NCI-H2171 treated with DMSO at 0.1 percent for 48 hours (cell line): ENCODE results near the gene ZDHHC3.

Experiments used
- DNase-seq: peaks from one replicate; lab custom pipeline; 2025; lab: John Stamatoyannopoulos, UW

ZDHHC3 gene, protein sequence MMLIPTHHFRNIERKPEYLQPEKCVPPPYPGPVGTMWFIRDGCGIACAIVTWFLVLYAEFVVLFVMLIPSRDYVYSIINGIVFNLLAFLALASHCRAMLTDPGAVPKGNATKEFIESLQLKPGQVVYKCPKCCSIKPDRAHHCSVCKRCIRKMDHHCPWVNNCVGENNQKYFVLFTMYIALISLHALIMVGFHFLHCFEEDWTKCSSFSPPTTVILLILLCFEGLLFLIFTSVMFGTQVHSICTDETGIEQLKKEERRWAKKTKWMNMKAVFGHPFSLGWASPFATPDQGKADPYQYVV

DNA sequence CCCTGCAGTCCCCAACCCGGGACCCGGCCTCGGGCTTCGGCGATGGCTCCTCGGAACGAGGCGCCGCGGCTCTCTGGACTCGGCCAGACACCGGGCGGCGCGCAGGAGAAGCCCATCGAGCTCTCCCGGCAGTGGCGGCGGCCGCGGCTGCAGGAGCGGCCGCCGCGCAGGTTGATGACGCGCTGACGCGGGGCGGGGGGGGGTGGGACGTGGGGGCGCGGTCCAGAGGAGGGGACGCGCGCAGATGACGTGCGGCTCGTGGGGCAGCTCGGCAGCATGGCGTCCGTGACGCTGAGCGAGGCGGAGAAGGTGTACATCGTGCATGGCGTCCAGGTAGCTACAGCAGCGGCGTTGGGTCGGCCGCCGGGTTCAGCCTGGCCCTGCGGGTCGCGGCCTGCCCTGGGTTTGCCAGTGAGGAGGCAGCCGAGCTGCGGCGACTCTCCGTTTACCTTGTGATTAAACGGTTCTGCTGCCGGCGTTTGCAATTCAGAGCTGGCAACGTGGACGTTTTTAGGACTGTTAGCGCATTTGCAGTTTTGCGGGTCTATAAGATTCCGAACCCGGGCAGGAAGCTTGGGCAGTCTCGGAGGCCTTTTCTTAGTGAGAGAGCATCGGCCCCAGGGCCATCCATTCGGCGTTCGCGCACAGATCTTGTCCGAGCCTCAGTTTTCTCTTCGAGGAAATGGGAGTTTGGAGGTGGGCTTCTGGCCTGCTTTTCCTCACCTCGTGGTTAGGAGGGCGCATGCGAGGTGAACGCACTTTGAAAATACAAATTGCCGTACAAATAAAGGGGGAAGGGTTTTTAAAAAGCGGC is at the start of gene ZDHHC3, which contains the start of gene EXOSC7:
ZDHHC3 (minus strand) TSS at position 173 of the 814 bp plus-strand sequence. CDS start 16,738 bp downstream, outside the sequence.
EXOSC7 (plus strand) TSS at position 243 of the 814 bp plus-strand sequence; CDS start at position 277, 34 bp downstream.
- peak; percentile 60 for DNase-seq

DNA sequence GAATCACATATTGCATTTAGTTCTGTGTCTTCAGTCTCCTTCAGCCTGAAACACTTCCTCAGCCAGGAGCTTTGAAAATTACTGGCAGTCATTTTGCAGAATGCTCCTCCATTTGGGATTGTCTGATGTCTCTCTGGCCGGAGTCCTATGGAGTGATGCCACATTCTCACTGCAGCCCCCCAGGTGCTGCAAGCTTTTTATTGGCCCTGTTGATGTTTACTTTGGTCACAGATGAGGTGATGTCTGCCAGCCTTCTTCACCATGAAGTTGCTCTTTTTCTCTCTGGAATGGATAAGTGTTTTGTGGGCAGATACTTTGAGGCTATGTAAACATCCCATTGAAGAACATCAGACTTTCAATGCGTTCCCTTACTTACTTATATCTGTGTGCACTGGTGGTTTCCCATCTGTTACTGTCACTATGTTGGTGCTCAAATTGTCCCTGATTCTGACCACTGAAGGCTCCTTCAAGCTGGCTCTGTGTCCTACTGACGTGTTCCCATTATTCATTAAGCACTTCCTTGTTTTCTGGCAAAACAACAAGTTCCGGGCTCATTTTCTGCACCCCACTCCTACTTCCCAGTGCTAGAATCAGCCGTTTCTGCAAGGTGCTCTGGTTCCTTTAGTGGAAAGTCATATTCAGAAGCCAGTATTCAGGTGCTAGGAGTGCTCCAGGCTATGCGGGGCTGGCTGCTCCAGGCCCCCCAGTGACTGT is 48.7 kb upstream of the ZDHHC3 start:
- DNase-seq = no peak

DNA sequence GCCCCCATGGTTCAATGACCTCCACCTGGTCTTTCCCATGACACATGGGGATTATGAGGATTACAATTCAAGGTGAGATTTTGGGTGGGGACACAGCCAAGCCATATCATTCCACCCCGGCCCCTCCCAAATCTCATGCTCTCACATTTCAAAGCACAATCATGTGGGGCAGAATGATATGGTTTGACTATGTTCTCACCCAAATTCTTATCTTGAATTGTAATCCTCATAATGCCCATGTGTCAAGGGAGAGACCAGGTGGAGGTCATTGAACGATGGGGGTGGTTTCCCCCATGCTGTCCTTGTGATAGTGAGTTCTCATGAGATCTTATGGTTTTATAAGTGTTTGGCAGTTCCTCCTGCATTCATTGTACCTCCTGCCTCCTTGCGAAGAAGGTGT is 47.7 kb upstream of the ZDHHC3 start:
- no peak for DNase-seq

DNA sequence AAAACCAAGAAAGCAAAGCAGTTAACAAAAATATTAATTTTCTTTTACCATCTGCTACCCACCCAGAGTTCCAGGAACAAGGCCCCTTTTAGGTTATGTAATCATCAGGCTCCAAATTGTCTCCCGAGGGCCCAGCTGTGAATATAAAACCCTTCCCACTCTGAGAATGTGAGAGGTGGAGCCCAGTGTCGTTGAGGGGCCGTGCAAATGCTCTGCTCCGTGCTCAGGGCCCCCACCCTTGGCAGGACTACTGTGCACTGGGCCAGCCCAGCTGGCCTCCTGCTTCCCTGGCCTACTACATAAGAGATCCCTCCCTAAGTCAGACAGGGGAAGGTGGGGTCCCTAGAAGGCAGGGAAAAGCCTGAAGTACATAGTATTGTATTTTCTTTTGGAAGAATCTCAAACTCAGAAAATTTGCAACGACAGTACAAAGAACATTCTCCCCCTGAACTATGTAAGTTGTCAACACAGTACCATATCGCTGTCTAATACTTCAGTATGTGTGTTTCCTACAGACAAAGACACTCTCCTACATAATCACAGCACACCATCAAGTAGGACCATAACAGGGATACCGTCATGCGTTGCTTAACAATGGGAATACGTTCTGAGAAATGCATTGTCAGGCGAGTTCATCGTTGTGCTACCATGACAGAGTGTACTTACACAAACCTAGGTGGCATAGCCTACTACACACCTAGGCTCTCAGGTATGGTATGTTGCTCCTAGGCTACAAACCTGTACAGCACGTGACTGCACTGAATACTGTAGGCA is 45.7 kb upstream of the ZDHHC3 start:
- no peak for DNase-seq

DNA sequence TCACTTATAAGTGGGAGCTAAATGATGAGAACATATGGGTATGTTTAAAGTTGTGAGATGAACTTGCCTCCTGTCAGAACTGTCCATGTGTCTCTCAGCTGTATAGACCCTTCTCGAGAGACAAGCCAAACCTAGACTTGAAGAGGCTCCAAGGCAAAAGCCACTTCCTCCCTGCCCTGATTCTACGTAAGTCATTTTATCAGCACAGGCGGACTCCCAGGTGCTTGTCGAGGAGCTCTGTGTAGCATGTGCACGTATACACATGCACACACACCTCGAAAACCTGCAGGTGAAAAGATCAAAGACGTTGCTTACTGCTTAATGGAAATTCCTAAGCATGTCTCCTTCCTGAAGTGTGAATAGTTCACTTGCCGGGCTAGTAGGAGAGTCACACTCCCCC is 44.6 kb upstream of the ZDHHC3 start:
- no peak for DNase-seq

DNA sequence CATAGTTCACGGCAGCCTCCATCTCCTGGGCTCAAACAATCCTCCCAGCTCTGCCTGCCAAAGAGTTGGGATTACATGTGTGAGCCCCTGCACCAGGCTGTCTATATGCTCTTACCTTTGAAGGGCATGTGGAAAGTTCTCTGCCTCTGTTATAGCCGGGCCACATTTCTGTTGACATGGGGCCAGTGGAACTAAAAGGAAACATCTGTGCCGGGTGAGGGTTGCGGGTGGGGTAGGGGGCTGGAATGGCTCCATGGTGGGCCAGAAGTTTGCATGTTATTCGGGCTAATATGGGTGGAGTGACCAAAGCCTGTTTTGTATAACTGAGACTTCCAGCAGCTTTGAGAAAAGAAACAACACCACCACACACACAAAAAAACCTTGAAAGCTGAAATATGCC is 41.8 kb upstream of the ZDHHC3 start:
- DNase-seq = no peak

DNA sequence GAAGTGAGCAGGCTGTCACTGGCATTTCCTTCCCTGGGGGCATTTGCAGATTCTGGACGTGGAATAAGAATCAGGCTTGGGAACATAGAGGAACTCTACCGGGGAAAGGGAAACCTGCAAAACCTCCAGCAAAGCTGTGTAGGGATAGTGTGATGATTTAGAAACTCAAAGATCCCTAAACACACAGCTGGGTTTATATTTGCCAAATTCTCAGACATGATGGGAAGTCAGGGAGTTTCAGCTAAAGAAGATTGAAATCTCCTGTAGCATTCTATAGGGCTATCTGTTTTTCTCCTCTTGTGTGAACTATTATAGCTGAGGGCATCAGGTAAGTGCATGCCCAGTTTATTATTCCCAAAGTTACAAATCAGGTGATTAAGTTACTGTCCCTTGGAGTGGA is 40.9 kb upstream of the ZDHHC3 start:
- DNase-seq = no peak

DNA sequence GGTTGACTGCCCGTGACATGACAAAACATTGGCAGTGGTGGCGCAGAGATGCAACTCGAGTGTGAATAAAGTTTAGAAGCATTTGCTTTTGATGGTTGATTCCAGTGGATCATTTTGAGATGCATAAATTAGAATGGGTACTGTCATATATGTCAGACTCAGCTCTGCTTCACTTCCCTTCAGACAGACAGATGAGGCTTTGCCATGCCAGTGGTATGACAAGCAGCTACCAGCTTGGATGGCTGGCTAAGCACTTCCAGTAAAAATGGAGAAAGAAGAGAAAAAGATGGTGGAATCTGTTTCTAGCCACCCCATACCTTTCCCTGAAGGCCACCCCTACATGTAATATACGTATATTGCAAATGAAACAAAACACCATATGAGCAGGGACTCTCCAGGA is 36.6 kb upstream of the ZDHHC3 start:
- DNase-seq = no peak

DNA sequence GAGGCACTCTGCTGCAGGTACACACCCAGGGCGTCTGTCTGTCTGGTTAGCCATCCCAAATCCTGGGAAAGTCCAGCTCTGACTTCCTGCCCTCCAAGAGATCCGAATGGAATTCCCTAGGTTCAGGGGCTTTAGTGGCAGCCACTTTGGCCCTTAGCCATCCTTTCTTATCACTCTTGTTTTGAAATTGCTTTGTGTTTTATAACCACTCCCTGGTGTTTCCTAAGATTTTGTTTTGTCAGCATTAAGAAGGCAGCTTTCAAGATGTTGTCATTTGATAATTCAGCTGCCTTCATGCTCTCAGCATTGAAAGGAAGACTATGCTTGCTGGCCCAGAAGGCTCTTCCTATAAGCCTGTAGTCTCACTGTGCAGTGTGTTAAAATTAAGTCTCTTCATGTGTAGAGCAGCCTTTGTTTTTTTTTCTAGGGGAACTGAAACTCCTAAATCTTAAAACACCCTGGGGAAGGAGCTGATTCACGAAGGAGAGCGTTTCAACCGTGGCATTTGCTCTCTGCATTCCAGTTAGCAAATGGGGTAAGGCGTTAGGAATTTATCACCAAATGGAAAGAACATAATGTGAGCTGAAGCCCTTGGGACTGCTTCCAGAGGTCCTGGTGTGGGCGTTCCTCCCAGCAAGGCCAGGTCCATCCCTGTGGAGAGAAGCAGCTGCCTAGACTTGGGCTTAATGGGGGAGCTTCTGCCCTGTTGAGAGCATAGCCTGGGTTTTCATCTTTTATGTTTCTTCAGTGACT is 36.0 kb upstream of the ZDHHC3 start:
- no peak for DNase-seq

DNA sequence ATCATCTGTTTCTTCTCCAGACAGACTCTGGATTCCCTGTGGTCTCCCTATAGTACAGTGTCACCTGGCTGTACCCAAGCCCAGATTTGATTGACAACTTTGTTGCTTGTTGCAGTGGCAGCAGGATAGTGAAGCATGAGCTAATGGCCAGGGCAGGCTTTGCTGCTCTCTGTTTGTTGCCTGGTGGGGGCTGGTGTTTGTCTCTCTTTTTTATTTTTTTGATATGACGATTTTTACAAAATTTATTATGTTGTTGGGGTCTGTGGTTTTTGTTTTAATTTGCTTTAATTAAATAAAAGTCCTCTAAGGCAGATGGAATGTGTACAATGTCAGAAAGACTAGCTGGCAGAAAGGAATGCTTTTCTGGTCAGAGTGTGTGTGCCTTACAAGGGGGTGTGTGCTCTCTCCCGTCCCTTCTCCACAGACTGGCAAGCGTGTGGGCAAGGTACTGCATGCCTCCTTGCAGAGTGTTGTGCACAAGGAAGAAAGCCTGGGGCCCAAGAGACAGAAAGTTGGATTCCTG is 34.9 kb upstream of the ZDHHC3 start:
- no peak for DNase-seq

DNA sequence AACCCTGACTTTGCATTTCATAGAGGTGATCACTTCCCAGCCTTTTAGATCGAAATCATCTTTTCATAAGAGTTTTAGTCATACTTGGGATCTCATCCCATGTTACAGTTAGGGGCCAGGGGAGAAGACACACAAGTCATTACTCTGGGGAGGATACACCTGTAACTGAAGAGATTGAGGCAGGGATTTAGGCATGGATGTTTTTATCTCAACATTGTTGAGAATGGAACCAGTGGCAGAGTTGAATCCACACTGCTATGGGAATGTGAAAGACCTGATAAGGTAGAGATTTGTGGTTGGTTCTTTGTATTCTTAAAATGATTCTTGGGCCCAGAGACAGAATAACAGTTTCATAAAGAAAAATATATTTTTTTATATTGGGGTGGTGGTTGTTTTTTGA is 33.9 kb upstream of the ZDHHC3 start:
- DNase-seq = no peak

DNA sequence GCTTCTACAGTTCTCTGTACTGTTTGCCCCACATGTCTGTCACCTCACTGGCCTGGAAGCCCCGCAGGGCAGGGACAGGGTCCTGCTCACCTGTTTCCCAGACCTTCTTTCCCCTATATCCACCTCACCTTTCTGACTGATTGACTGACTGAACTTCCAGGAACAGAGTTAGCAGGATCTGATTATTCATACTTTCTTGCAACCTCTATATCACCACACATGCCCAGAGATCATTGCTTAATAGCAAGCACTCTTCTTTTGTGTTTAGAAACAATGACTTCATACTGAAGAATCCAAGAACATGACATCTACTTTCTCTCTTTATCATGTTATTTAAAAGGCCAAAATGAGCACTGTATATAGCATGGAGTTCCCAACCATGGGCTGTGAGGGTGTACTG is 32.1 kb upstream of the ZDHHC3 start:
- no peak for DNase-seq

DNA sequence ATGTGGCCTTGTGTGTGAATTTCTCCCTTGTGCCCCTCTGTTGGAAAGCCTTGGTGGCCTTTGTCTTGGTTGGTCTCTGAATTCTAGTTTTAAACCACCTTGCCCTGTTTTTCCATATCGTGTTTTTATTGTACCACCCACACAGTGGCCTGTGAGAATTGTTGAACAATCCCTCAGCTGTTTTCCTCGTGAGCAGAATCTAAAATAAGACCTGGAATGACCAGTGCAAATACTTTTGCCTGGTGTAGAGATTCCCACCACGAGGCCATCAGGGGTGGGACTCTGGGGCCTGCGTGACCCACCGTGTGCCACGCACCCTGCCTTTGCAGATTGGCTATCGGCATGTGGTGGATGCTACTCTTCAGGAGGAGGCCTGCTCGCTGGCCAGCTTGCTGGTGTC is 31.1 kb upstream of the ZDHHC3 start:
- DNase-seq = no peak

DNA sequence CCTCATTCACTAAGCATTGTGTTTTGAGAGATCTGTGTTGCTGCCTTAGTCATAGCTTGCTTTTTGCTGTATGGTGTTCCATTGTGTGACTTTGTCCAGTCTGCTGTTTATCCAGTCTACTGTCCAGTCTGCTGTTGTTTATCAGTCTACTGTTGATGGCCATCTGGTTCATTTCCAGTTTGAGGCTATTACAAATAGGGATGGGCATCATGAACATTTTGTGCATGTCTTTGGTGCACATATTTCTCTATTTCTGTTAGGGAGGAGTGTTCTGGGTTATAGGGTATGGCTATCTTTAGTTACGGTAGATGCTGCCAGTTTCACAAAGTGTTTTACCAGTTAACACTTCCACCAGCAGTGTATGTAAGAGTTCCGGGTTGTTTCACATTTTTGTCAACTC is 27.9 kb upstream of the ZDHHC3 start:
- DNase-seq = no peak

DNA sequence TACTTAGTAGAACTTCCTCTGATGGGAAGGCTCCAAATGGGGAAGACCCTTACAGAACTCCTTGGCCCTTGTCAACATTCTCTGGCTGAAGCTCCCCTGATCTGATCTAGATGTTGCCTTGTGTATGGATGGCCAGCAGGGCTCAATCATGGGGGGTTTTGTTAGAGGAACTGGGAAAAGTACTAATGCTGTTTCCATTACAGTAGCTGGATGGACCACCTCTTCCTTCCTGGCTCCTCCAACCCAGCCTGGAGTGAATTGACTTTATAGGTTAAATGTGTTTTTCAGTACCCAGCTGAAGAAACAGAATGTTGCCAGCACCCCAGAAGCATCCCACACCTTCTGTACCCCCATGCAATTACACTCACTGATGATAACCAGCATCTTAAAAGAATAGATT is 27.4 kb upstream of the ZDHHC3 start:
- DNase-seq = no peak

DNA sequence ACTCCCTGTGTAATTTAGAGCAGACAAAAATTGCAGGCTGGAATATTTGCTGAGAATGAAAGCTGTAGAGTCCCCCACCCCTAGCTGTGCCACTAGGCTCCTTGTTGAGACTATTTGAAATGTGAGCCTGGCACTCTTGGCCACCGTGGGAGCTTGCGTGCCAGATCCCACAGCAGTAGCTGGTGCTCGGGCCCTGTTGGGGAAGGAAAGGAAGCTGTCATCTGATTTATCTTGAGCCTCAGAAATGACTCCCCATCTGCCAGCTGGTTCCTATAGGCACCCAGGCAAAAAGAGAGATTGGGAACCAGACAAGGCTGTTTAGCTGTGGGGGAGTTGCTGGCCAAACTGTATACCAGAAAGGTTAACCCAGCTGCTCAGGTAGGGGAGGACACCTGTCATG is 26.7 kb upstream of the ZDHHC3 start:
- peak; percentile 19 for DNase-seq

DNA sequence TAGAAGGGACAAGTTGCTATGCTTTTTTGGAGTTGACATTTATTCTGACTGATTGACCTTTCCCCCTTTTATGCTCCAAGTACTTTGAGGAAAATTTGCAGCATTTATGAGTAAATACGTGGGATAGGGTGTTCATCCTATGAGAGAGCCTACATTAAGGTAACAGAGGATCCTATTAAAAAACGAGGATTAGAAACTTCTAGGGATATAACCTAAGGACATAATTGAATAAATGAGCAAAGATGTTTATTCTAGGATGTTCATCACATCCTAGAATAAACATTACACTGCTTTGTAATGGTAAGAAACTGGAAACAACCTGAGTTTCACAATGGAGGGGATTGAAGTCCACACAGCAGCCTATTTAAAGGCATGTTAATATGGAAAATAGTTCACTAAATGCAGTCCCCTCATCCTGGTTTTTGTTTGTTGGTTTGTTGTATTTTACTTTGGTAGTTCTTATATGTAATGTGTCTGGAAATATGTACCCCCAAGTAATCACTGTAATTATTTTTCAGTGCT is 26.2 kb upstream of the ZDHHC3 start:
- no peak for DNase-seq

DNA sequence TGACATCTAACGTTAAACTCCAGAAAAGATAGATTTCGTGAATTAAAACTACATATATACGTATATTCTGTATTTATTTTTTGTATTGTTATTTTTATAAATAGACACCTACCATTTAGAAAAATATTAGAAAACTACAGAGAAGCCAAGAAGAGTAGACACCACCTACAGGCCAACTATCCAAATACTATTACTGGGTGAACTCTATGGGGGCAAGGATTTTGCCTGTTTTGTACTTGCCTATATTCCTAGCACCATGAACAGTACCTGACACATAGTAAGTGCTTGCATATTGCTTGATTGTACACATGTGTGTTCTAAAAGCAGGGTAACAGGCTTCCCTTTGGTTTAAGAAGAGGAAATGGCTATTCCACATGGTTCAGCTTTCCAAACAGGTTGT is 25.8 kb upstream of the ZDHHC3 start:
- no peak for DNase-seq

DNA sequence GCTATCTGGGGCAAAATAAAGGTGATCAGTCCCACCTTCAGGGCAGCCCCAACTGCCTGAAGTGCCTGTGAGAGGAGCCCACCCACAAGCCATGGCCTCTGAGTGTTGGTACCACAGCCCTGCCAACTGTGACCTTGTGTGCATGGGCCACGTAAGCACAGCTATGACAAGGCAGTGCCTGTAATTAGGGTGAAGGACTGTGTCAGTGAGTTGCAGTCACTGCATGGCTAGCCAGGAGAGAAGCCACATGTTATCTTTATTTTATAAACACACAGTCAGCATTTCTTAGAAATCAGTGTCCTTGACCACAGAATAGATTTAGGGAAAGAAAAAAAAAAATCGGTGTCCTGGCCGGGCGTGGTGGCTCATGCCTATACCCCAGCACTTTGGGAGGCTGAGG is 24.8 kb upstream of the ZDHHC3 start:
- no peak for DNase-seq

DNA sequence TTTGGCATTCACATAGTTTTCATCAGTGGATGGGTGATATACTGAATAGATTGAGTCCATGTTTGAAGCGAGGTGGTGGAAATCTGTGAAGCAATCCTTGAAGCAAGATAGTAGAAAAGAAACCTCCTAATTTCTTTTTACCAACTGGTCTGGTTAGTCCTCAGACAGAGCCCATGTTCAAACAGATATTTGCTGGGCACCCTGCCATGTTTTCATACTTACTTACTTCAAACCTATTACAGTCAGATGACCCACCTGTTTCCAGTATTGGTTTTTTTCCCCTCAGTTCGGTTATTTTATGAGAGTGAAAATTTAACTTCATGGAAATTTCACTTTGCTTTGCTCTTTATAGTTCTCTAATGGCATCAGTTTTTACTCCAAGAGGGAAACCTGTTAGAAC is 23.8 kb upstream of the ZDHHC3 start:
- DNase-seq = no peak

DNA sequence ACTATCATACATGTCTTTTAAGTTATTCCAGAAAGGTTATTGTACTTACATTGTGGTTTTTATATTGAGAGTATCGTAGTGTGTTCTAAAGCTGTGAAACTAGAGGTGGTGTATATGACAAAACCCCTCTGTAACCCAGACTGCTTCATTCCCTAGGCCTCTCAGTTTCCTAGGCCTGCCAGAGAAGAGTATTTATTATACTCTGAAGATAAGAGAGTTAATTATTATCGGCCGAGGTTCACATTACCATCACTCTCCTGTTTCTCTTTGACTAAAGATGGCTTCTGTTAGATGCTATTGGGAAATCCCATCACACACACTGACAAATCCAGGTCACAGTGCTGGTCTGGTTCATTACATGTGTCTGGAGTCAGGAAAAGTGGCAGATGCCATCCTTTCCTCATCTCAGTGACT is 20.6 kb upstream of the ZDHHC3 start:
- peak; percentile 49 for DNase-seq
